ENCODE results near the gene SMARCC1.

SMARCC1 gene

GRCh38 chr3:47629770-47630169 is 151.9 kb downstream of the SMARCC1 start:
- H3K9me3 ChIP-seq, result no peaks in the 10 kb centered on the region
- no peak for DNase-seq
- H3K4me3 ChIP-seq (ENCODE audit: low read depth, low read length), result no peak overlapping the region
- TF ChIP-seq, protein P1, sequence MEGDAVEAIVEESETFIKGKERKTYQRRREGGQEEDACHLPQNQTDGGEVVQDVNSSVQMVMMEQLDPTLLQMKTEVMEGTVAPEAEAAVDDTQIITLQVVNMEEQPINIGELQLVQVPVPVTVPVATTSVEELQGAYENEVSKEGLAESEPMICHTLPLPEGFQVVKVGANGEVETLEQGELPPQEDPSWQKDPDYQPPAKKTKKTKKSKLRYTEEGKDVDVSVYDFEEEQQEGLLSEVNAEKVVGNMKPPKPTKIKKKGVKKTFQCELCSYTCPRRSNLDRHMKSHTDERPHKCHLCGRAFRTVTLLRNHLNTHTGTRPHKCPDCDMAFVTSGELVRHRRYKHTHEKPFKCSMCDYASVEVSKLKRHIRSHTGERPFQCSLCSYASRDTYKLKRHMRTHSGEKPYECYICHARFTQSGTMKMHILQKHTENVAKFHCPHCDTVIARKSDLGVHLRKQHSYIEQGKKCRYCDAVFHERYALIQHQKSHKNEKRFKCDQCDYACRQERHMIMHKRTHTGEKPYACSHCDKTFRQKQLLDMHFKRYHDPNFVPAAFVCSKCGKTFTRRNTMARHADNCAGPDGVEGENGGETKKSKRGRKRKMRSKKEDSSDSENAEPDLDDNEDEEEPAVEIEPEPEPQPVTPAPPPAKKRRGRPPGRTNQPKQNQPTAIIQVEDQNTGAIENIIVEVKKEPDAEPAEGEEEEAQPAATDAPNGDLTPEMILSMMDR (IDR thresholded peaks at IDR 0.05; ENCODE audit: low read depth, low read length), result no peak
- H3K36me3 ChIP-seq, result peaks cover 30% of the 10 kb centered on the region
- H3K4me1 ChIP-seq, result no peaks in the 10 kb centered on the region
- no peaks in the 10 kb centered on the region for H3K27me3 ChIP-seq

DNA sequence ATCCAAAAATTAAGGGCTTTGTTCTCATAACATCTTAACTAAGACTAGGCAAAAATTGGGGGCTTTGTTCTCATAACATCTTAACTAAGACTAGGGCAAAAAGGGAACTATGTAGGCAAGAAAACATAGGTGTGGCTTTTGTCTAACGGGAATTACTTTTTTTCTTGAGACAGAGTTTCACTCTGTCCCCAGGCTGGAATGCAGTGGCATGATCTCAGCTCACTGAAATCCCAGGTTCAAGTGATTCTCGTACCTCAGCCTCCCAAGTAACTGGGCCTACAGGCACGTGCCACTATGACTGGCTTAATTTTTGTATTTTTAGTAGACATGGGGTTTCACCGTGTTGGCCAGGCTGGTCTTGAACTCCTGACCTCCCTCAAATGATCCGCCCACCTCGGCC is 153.3 kb downstream of the SMARCC1 start:
- H3K4me3 ChIP-seq (ENCODE audit: low read depth, low read length), result no peak overlapping the region
- TF ChIP-seq, protein P1 (IDR thresholded peaks at IDR 0.05; ENCODE audit: low read depth, low read length), result no peak
- DNase-seq, result no peak
- H3K9me3 ChIP-seq, result no peaks in the 10 kb centered on the region
- no peaks in the 10 kb centered on the region for H3K27me3 ChIP-seq
- peaks cover 26% of the 10 kb centered on the region for H3K36me3 ChIP-seq
- H3K4me1 ChIP-seq, result no peaks in the 10 kb centered on the region

- TF ChIP-seq, protein P1 (IDR thresholded peaks at IDR 0.05; ENCODE audit: low read depth, low read length), result no peak
- no peaks in the 10 kb centered on the region for H3K27me3 ChIP-seq
- H3K4me3 ChIP-seq (ENCODE audit: low read depth, low read length), result no peak overlapping the region
- peaks cover 26% of the 10 kb centered on the region for H3K36me3 ChIP-seq
- no peaks in the 10 kb centered on the region for H3K4me1 ChIP-seq
- no peaks in the 10 kb centered on the region for H3K9me3 ChIP-seq
- DNase-seq, result no peak
Observed at GRCh38 chr3:47622671-47623461, 158.8 kb downstream of the SMARCC1 start.

DNA sequence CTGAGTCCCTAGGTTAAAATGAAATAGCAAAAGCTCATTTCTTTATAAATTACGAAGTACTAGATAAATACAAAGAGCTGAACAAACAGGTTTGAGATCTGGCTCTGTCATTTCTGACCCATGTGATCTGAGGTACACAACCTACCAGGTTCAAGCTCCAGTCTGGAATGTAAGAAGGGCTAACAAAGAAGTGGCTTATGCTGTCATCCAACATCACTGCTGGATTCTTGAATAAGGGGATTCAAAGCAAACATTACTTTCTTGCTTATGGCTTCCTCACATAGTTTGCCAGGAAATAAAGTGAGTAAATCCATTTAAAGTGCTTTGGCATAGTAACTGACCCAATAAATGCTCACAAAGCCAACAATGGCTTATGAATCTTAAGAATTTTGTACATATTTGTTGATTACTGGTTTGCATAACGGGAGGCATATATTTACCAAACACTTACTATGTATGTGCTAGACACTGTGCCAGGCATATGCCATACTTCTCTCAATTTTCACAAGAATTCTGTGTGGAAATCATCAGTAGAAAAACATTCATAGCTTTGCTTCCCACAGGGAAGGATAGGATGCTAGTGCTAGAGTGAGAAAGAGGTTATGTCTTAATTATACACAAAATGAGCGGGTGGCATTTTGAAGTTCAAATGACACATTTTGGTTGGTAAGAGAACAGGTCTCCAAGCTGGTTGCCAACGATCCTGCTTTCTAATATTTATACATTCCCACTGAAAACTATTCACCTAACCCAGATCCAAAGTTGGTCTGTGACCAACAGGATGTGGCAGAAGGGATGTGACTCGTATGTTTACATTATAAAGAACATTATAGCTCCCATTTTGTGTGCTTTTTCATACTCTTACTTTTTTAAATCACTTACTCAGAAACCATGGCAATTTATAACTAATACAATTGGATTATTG is 164.3 kb downstream of the SMARCC1 start:
- TF ChIP-seq, protein P1 (IDR thresholded peaks at IDR 0.05; ENCODE audit: low read depth, low read length), result no peak
- Histone ChIP-seq H3K36me3 (peaks cover 28% of the 10 kb centered on the region), H3K4me3 (ENCODE audit: low read depth, low read length) (no peak overlapping the region), H3K4me1 (no peaks in the 10 kb centered on the region), H3K9me3 (no peaks in the 10 kb centered on the region), H3K27me3 (no peaks in the 10 kb centered on the region)
- DNase-seq, result no peak

GRCh38 chr3:47614788-47615187 is 166.9 kb downstream of the SMARCC1 start:
- no peak for DNase-seq
- TF ChIP-seq, protein P1 (IDR thresholded peaks at IDR 0.05; ENCODE audit: low read depth, low read length), result no peak
- Histone ChIP-seq H3K4me1 (no peaks in the 10 kb centered on the region), H3K36me3 (peaks cover 38% of the 10 kb centered on the region), H3K27me3 (no peaks in the 10 kb centered on the region), H3K9me3 (no peaks in the 10 kb centered on the region), H3K4me3 (ENCODE audit: low read depth, low read length) (no peak overlapping the region)
